Psoas muscle (tissue), 8 donors: ENCODE data around the gene RBKS. TPM values are rescaled to one million over a fixed set of nuclear protein-coding genes. Genes with fewer than 3 reads are reported as not detected.

Source experiments
- ATAC-seq, 4 donors: fragments of 200-7000 bp; cut with Tn5 transposase; one replicate each; pipeline ENCODE4 v1.9.1; 2020; ENCODE audit warnings: moderate library complexity in 3 of 4, mild to moderate bottlenecking in 2 of 4
- DNase-seq, 2 donors: peaks; one replicate each; pipeline ENCODE4 v3.0.0-alpha.2; 2020
- H3K27ac ChIP-seq: fragments of 200-600 bp; one replicate; pipeline ENCODE4 v1.8.0; 2022
- H3K27me3 ChIP-seq, 3 donors: fragments of 200-600 bp in 1 of 3; one replicate each; pipeline versions ENCODE4 v1.6.1 to v1.8.0; 2013 to 2022; ENCODE audit warnings: low read length in 2 of 3, mild to moderate bottlenecking in 2 of 3, moderate library complexity in 1 of 3; ENCODE audit not compliant: insufficient read depth in 3 of 3
- H3K36me3 ChIP-seq, 2 donors: fragments of 200-600 bp in 1 of 2; one replicate each; pipeline versions ENCODE4 v1.6.1 to v1.8.0; 2013 to 2022; ENCODE audit warnings: low read depth in 1 of 2, mild to moderate bottlenecking in 1 of 2, moderate library complexity in 1 of 2; ENCODE audit not compliant: insufficient read depth in 1 of 2
- H3K4me1 ChIP-seq: fragments of 200-600 bp; one replicate; pipeline ENCODE4 v1.8.0; 2022
- H3K4me3 ChIP-seq: fragments of 200-600 bp; one replicate; pipeline ENCODE4 v1.8.0; 2022; ENCODE audit warnings: mild to moderate bottlenecking
- H3K9me3 ChIP-seq: fragments of 200-600 bp; one replicate; pipeline ENCODE4 v1.8.0; 2022
- WGBS, 3 donors: extraction: QIAGEN DNeasy Blood & Tissue Kit; methylation state at CpG; one replicate each; pipeline versions ENCODE4 v1.1.6 to v1.1.7; 2013; 5-methylcytosine and 5-hydroxymethylcytosine counted together
- intact Hi-C, 2 donors: fragments of 100-400 bp; cut with DNase I; formaldehyde crosslinking; loops; one replicate each; pipeline versions ENCODE4 v1.11.0 to v1.14.2; 2022
- polyA plus RNA-seq, 3 donors: library from polyadenylated mRNA; stranded (reverse); fragments of 200-250 nt; gene quantifications; one replicate each; pipeline ENCODE4 v1.2.3, GENCODE V29; 2013
- total RNA-seq, 4 donors: library from RNA; stranded (reverse); fragmentation: NEBNext Ultra II Directional in 2 of 4; extraction: Animal tissue kit (Norgen Biotek cat#: 25700) in 2 of 4; gene quantifications; one replicate each; pipeline versions ENCODE4 v1.2.1 to v1.2.4, GENCODE V29; 2021 to 2023
- TF ChIP-seq, protein P1 (sequence below): fragments of 200-600 bp; IDR thresholded peaks from one replicate; pipeline ENCODE4 v1.8.0; 2022; ENCODE audit warnings: antibody characterized with exemption
- donor health status: healthy with polysubstance abuse.
- donor health status: DM: no; HTN: no; CAD: no; lungs with moderate emphysema.
- donor health status: Bipolar disorder and iron deficiency.
- donor health status: healthy.
- donor health status: DM: yes; HTN: yes; CAD: no.
- donor health status: DM: no; HTN: no; CAD: no.
- donor health status: DM: no; HTN: no; CAD: no.
- donor health status: DM: yes; HTN: yes; CAD: no.

Gene RBKS
- total and polyA plus RNA-seq, 7 donors: 3.5 to 7.3 (median 4.1) TPM

- intact Hi-C loops: no loop called here
- no peak overlapping the region for H3K27ac ChIP-seq
- H3K4me1 ChIP-seq: peaks cover 4% of the 10 kb centered on the region
- H3K9me3 ChIP-seq: no peaks in the 10 kb centered on the region
- DNase-seq (no peak), ATAC-seq (peak in 1 of 4 donors; percentile 59)
- no peaks in the 10 kb centered on the region for H3K27me3 ChIP-seq
- TF ChIP-seq, protein P1, sequence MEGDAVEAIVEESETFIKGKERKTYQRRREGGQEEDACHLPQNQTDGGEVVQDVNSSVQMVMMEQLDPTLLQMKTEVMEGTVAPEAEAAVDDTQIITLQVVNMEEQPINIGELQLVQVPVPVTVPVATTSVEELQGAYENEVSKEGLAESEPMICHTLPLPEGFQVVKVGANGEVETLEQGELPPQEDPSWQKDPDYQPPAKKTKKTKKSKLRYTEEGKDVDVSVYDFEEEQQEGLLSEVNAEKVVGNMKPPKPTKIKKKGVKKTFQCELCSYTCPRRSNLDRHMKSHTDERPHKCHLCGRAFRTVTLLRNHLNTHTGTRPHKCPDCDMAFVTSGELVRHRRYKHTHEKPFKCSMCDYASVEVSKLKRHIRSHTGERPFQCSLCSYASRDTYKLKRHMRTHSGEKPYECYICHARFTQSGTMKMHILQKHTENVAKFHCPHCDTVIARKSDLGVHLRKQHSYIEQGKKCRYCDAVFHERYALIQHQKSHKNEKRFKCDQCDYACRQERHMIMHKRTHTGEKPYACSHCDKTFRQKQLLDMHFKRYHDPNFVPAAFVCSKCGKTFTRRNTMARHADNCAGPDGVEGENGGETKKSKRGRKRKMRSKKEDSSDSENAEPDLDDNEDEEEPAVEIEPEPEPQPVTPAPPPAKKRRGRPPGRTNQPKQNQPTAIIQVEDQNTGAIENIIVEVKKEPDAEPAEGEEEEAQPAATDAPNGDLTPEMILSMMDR: no peak
- peaks cover 0 to 2% of the 10 kb centered on the region in 2 donors for H3K36me3 ChIP-seq
- no peak overlapping the region for H3K4me3 ChIP-seq
These were observed 30.1 kb downstream of the RBKS start for GRCh38 chr2:27860111-27860510.

GRCh38 chr2:27857417-27858172 is 32.6 kb downstream of the RBKS start:
- TF ChIP-seq, protein P1: no peak

DNA sequence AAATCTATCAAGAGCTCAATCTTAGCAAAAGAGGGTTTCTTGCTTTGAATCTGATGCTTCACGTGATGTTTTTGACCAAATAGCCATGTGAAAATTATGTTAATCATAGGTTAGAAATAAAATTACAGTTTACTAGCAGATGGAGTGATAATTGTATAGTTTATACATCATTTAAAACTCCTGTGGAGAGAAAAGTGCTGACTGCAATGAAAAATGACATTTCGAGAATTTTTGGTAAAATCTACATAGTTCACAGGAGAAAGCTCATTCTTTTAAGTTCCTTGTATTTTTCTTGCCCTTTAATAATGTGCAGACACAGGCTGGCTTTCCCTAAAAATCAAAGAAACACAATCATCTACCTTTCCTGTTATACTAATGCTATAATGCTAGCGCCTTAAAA is 33.2 kb downstream of the RBKS start:
- 92 to 96% (median 95%) methylated on average over 3 of the region's 3 CpGs for WGBS, 3 donors
- intact Hi-C loops: no loop called here

More at GRCh38 chr2:27857417-27858172, 32.6 kb downstream of the RBKS start:
- Histone ChIP-seq H3K36me3 (peaks cover 0 to 2% of the 10 kb centered on the region in 2 donors), H3K4me3 (no peak overlapping the region), H3K27me3 (no peaks in the 10 kb centered on the region), H3K27ac (no peak overlapping the region), H3K9me3 (no peaks in the 10 kb centered on the region), H3K4me1 (peaks cover 13% of the 10 kb centered on the region)
- intact Hi-C loops: no loop called here
- ATAC-seq (no peak), DNase-seq (no peak)
- WGBS, 3 donors: 94 to 99% (median 95%) methylated on average over 4 of the region's 4 CpGs

GRCh38 chr2:27856386-27856785 is 33.8 kb downstream of the RBKS start:
- WGBS, 3 donors: 51 to 66% (median 53%) methylated on average over 3 of the region's 3 CpGs
- H3K27me3 ChIP-seq: no peaks in the 10 kb centered on the region
- H3K9me3 ChIP-seq: no peaks in the 10 kb centered on the region
- DNase-seq (no peak), ATAC-seq (no peak)
- no peak overlapping the region for H3K27ac ChIP-seq
- H3K36me3 ChIP-seq: peaks cover 0 to 2% of the 10 kb centered on the region in 2 donors
- TF ChIP-seq, protein P1: no peak
- H3K4me1 ChIP-seq: peaks cover 13% of the 10 kb centered on the region
- no peak overlapping the region for H3K4me3 ChIP-seq
- intact Hi-C loops: no loop called here

More for the DNA sequence above, 33.2 kb downstream of the RBKS start:
- TF ChIP-seq, protein P1: no peak
- ATAC-seq (no peak), DNase-seq (no peak)
- Histone ChIP-seq H3K27me3 (no peaks in the 10 kb centered on the region), H3K4me3 (no peak overlapping the region), H3K36me3 (peaks cover 0 to 2% of the 10 kb centered on the region in 2 donors), H3K4me1 (peaks cover 13% of the 10 kb centered on the region), H3K27ac (no peak overlapping the region), H3K9me3 (no peaks in the 10 kb centered on the region)

DNA sequence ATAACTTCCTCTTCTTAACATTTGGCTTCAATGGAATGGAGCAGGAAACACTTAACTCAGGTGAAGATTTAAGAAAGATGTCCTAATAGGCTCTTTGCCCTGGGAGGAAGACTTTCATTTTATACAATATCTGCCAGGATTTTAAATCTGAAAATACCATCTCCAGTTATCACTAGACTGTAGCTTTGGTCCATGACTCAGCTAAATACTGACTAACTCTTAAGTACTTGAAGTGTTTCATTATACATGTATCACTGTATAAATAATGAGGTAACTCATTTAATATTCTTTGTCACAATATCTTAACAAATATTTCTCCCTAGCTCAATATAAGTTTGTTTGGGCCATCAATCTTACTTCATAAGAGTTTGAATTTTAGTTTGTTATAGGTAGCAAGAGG is 34.7 kb downstream of the RBKS start:
- Histone ChIP-seq H3K27me3 (no peaks in the 10 kb centered on the region), H3K36me3 (peaks cover 0 to 2% of the 10 kb centered on the region in 2 donors), H3K9me3 (no peaks in the 10 kb centered on the region), H3K27ac (no peak overlapping the region), H3K4me3 (no peak overlapping the region), H3K4me1 (peaks cover 13% of the 10 kb centered on the region)
- DNase-seq (no peak), ATAC-seq (no peak)
- TF ChIP-seq, protein P1: no peak
- intact Hi-C loops: no loop called here
